GM10847 (cell line): Measurements from ENCODE around the gene RNU5D-1.

Source experiments
- POLR2A ChIP-seq: IDR thresholded peaks from 2 replicates; pipeline ENCODE4 v1.6.1; 2011; ENCODE audit not compliant: insufficient read length; ENCODE audit errors: extremely low read depth

RNU5D-1 gene

DNA sequence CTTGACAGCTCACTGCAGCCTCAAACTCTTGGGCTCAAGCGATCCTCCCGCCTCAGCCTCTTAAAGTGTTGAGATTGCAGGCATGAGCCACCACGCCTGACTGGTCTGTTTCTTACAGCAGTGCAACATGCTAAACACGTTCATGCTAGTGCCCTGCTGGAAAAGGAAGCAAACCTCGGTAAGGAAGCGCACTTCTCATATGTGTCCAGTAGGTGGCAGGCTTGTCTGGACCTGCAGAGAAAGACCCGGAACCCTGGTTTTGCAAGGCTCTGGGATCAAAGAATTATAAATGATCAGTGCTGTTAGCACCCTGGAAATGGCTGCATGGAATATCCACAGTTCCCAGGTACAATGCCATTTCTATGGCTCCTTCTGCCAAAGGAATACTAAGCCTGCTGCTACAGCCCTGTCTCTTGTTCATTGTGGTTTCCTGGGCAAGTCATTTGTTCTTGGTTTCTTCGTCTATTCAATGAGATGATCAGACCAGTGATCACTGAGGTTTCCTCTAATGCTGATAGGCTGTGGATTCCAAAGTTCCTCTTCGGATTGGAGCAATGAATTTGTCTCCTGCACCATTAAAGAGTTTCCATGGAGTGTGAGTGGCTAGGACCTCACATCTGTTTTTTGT lies 15.9 kb downstream of the RNU5D-1 start:
- TF ChIP-seq POLR2A: no peak

DNA sequence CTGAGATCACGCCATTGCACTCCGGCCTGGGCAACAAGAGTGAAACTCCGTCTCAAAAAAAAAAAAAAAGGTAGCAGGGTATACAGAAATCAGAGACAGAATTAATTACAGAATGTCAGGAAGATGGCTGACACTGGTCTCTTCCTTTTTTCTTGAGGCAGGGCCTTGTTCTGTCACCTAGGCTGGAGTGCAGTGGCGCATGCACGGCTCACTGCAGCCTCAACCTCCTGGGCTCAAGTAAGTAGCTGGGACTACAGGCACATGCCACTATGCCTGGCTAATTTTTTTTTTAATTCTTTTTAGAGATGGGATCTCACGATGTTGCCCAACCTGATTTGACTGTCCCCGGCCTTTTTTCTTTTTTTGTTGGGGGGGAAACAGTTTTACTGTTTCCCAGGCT lies 16.4 kb downstream of the RNU5D-1 start:
- TF ChIP-seq POLR2A: no peak

DNA sequence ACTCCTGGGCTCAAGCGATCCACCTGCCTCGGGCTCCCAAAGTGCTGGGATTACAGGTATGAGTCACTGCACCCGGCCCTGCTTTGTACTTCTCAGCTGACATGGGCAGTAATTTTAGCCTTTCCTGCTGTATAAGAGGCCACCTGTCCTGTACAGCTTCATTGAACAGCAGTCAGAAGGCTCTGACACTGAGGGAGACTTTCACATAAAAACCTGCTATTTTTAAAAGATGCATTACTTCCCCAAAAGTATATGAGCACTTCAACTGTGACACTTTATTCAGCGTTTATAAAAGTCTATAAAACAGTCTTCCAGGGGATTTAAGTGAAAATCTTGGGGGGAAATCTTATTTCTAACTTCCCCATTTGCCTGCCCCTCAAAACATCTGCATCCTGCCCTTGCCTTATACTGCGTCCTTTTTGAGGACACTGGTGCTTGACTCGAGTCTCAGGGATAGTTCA lies 17.6 kb downstream of the RNU5D-1 start:
- TF ChIP-seq POLR2A: no peak

DNA sequence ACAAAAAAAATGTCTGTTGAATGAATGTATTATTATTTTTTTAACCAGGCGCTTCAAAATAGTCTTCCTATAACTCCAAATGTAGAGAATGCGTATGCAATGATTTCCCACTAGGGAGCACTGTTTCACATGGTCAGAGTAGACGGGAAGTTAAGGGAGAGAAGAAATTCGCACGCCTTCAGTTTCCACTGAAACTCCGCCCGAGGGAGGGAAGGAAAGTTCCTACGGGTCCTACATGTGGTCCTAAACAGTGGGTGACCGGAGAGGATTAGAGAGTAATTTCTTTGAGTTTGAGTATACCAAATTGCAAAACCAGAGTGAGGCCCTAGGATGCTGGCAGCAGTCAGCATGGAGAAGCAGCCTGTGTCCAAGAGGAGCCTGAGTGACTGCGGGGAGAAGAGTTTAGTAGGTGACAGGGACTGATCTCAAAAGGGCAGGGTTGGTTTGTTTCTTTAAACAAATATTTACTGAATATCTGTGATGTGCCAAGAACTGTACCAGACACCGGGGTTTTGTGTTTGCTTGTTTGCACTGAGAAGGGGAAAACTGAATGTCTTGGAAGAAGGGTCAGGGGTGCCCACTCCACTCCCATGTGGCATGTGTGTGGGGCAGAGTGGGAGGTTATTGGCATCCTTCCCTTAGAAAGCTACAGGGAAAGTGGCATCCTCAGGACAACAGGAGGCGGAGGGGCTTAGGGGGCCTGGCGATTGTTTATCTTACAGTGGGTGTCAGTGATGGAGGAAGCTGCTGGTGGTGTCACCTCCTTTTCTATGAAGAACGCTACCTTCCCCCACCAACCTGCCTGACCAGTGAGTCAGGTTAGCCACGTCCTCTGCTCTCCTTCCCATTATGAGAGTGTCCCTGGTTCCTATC lies 22.8 kb downstream of the RNU5D-1 start:
- no peak for TF ChIP-seq POLR2A

DNA sequence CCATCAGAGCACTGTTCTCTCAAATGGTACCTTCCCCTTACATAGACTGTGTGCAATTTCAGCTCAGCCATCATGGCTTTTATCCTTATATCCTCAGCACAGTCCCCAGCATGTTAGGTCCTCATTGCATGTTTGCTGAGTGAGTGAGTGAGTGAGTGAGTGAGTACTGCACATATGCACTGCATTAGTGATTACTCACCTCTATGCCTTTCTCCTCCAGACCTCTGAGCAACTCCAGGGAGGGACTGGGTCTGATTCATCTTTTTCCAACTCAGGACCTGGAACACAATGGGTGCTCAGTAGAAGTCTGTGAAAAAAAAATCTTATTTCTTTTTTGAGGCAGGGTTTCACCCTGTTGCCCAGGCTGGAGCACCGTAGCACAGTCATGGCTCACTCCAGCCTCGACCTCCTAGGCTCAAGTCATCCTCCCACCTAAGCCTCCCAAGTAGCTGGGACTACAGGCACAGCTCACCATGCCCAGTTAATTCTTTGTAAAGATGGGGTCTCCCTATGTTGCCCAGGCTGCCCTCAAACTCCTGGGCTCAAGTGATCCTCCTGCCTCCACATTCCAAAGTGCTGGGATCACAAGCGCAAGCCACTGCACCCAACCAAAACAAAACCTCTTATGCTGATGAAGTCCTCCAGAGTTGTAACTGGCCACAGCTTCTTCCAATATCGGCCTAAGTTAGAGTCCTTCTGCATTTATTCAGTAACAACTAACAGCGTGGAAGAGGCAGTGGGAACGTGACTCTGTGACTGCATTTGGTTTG lies 23.7 kb downstream of the RNU5D-1 start:
- TF ChIP-seq POLR2A: no peak

DNA sequence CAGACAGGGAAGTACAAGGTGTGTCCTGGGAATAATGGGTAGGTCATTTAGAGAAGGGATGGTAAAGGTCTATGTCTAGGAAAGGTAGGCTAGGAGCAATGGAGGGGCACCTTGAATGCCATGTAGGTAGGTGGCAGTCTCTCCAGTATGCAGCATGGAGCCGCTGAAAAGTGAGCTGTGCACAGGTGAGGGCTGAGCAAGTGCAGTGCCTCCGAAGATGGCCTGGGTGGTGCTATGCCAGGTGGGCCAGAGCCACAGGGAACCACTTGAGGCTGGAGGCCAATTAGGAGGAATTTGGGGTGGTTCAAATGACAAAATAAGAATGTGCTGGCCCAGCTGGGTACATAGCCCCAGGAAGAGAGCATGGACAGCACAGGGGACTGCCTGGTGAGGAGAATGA lies 25.0 kb downstream of the RNU5D-1 start:
- no peak for TF ChIP-seq POLR2A

DNA sequence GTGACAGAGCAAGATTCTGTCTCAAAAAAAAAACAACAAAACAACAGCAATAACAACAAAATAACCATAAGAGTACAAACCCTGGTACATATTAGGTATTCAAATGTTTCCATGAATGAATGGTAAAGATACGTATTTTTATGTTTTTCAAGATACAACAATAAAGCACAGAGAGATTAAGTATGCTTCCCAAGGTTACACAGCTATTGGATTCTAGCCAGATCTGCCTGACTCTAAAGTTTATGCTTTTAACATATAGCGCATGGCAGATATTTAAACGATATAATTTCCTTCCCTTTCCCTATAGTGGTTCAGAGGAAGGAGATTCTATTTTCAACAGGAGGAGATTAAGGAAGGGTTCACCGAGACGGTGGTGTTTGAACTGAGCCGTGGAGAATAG lies 25.5 kb downstream of the RNU5D-1 start:
- no peak for TF ChIP-seq POLR2A

DNA sequence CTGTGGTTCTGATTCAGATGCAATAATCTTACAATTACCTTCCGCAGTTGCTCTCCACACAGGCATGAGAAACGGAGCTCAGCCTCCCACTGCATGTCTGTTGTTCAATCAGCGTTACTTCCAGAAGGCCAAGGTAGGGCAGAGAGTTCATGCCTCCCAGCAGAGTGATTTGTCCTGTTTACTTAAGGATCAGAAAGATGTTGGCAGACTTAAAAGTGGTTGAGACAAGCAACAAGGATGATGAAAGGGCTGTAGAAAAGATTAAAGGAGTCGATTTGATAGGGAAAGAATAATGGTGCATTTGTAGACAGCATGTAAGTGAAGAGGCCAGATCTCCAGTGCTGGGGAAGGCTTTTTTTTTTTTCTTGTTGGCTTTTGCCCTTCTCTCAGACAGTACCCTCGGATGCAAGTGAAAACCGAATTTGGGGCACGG lies 29.8 kb downstream of the RNU5D-1 start:
- TF ChIP-seq POLR2A: no peak

DNA sequence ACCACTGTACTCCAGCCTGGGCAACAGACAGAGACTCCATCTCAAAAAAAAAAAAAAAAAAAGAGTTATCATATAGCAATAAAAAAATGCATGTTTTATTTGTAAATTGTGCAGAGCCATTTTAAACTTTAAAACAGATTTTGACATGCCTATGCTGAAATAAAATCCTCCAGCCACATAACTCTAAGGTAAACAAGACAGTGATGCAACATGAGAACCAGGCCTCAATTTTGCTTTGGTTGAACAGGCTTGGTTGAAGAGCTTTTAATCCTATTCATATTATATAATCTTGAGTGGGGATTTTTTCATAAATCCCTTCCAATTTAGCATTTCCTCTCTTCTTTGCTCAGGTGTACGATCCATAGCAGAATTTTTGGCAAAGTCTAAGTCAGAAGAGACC lies 30.4 kb downstream of the RNU5D-1 start:
- TF ChIP-seq POLR2A: no peak

DNA sequence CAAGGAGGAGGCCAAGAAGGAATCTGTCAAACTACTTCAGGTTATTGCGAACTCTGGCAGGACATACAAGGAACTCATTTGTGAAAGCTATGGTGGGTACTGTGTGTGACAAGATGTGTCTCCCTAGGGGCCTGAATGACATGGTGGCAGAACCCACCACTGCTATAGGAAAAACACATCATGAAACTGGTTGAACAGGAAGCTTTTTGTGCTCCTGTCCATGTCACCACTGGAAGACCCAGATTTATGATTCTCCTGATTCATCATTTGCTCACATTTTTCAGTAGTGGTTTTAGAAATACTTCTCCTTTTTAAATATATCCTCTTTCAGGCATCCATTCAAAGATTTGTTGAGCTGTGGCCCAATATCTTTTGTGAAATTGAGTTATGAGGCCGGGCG lies 32.8 kb downstream of the RNU5D-1 start:
- no peak for TF ChIP-seq POLR2A

DNA sequence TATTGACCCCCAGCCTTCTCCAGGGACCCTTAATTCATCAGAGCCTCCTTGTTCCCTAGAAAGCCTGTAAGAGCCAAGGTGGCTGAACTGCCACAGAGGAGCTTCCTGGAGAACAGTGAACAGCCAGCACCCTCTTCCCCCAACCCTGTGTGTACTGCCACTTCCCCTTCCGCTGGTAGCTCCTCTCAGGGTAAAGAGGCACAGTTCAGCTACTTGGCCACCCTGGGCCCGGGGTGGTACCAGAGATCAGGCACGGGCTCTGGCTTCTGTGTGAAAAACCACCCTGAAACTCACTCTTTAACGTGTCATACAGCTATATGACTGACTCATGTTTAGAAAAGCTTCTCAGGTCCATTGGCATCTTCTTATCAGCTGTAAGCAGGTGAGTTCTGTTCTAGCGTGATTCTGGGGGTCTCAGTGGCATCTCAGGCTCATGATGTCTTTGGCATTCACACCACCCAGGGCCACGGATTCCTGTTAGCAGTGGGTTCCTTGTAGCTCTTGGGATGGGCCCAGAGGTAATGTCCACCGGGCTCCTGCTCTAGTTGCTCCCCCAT lies 34.1 kb downstream of the RNU5D-1 start:
- no peak for TF ChIP-seq POLR2A

DNA sequence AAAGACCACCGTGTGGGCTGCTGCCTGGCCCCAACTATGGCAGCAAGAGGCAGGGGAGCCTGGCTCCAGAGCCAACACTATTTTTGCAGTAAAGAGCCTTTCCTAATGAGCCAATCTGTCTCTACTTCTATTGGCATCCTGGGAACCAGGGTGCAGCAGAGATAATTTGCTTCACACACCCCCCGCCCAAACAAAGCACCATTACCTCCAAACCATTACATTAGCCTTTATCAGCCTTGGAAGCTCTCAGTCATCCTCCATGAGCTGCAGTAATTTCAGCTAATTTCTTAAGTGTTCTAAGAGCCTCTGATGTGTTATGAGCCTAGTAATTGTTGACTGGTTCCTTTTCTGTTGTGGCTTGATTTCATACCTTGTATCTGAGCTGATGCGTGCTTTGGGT lies 34.9 kb downstream of the RNU5D-1 start:
- TF ChIP-seq POLR2A: no peak

DNA sequence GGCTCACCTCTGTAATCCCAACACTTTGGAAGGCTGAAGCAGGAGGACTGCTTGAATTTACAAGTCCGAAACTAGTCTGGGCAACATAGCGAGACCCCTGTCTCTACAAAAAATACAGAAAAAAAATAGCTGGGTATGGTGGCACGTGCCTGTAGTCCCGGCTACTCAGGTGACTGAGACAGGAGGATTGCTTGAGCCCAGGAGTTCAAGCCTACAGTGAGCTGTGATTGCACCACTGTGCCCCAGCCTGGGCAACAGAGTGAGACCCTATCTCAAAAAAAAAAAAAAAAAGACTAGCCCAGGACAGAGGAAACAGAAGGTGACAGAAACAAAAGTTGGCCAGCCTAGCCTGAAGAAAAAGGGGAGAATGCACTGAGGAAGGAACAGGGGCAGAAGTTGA lies 35.3 kb downstream of the RNU5D-1 start:
- no peak for TF ChIP-seq POLR2A

DNA sequence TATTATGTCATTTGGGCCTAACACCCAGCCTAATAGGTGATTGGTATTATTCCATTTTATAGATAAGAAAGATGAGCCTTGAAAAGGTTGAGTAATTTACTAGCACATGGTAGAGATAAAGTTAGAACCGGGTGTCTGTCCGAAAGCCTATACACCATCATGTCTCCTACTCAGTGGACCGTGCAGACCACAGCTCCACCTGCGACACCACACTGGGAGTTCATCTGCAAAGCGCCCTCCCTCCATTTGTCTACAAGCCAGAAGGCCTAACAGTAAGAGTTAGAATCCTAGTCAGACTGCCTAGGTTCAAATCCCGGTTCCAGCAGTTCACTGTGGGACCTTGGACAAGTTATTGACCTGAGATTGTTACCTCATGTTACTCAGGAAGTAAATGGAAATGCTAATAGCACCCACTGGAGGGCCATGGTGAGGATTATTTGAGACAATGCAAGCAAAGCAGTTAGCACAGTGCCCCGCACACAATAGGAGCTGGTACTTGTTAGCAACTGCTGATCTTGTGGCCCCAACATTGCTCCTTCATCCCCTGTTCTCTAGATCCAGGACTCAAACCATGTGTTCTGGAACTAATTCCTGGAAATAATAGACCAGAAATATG lies 36.0 kb downstream of the RNU5D-1 start:
- TF ChIP-seq POLR2A: no peak

DNA sequence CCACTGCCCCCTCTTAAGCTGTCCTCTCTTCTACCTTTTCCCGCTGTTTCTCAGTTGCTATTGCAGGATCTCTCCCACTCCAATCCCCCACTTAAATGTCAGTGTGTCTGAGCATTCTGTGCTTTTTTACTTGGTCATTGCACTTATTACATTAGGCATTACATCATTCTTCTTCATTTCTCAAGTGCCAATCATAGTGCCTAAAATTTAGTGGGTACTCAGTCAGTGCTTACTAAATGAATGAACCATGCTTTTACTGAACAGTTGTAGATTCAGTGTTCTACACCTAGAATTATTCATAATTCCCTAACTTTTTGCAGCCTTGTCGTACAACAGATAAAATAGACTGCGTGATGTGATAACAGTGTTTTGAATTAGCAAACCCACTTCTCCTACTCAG lies 37.1 kb downstream of the RNU5D-1 start:
- no peak for TF ChIP-seq POLR2A
